Measurements from ENCODE around the gene ASAH2. TPM values are rescaled to one million over a fixed set of nuclear protein-coding genes. Genes with fewer than 3 reads are reported as not detected.

ASAH2 gene
- polyA plus RNA-seq, 1 donor from 2014 or later: 4.3 TPM

DNA sequence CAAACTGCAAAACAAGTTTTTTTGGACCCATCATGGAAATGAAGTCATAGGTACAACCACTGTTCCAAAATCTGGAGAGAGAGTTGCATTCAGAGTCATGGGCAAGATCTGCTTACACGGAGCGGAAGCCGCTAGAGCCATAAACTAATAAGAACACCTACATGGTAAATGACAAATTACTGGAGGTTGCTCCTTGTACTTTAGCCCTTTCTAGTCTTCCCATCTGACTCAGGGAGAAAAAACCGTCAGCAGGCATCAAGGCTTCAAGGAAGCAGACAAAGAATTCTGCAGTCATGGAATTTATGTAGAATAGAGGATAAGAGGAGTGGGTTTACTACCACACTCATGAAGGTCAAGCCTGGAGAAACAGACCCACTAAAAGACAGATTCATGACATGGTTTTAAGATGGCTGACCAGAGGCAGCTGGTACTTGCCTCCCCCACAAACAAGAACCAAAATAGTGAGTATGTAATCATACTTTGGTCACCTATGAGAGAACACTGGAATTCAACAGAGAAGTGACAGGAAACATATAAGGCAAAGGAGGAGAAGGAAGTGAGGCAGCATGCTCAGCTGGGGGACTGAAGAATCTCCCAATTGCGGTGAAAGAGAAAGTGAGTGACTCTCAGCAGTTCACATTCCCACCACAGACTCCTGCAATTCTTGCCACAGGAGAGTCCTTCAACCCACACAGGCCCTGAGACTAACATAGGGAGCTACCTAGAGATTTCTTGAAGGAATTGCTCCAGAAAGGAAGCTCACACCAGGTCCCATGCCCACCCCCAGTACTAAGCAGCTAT lies 42.4 kb upstream of the ASAH2 start:
- Histone ChIP-seq H3K27me3 (ENCODE audit: insufficient read depth, low read depth, low read length) (no peaks in the 10 kb centered on the region), H3K79me2 (replicated peaks; ENCODE audit: insufficient read depth, low read length) (no peaks in the 10 kb centered on the region), H2AFZ (ENCODE audit: low read depth, low read length) (no peak overlapping the region), H3K4me3 (ENCODE audit: low read length) (no peak overlapping the region), H4K20me1 (ENCODE audit: insufficient read depth) (no peaks in the 10 kb centered on the region), H3K9me3 (ENCODE audit: low read length) (no peaks in the 10 kb centered on the region), H3K36me3 (ENCODE audit: insufficient read depth, low read length) (no peaks in the 10 kb centered on the region), H3K27ac (ENCODE audit: low read length) (no peak overlapping the region), H3K4me2 (ENCODE audit: low read length) (no peak overlapping the region), H3K9me2 (ENCODE audit: insufficient read depth, low read length) (no peaks in the 10 kb centered on the region), H3F3A (ENCODE audit: insufficient read depth, low read length, poor library complexity, severe bottlenecking) (no peaks in the 10 kb centered on the region), H3K9ac (ENCODE audit: low read length) (no peak overlapping the region)
- TF ChIP-seq EP300 (conservative IDR thresholded peaks at IDR 0.05; ENCODE audit: poor library complexity, severe bottlenecking) (no peak), TAF1 (IDR thresholded peaks at IDR 0.05; ENCODE audit: low read depth) (no peak), MXI1 (conservative IDR thresholded peaks at IDR 0.05; ENCODE audit: poor library complexity, severe bottlenecking) (no peak), EZH2 (IDR thresholded peaks at IDR 0.05; ENCODE audit: borderline replicate concordance, insufficient read depth, low read length, poor library complexity, severe bottlenecking) (no peak)
- TF ChIP-seq, protein P1, sequence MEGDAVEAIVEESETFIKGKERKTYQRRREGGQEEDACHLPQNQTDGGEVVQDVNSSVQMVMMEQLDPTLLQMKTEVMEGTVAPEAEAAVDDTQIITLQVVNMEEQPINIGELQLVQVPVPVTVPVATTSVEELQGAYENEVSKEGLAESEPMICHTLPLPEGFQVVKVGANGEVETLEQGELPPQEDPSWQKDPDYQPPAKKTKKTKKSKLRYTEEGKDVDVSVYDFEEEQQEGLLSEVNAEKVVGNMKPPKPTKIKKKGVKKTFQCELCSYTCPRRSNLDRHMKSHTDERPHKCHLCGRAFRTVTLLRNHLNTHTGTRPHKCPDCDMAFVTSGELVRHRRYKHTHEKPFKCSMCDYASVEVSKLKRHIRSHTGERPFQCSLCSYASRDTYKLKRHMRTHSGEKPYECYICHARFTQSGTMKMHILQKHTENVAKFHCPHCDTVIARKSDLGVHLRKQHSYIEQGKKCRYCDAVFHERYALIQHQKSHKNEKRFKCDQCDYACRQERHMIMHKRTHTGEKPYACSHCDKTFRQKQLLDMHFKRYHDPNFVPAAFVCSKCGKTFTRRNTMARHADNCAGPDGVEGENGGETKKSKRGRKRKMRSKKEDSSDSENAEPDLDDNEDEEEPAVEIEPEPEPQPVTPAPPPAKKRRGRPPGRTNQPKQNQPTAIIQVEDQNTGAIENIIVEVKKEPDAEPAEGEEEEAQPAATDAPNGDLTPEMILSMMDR (IDR thresholded peaks at IDR 0.05; ENCODE audit: poor library complexity, severe bottlenecking): no peak
- TF ChIP-seq, protein P2, sequence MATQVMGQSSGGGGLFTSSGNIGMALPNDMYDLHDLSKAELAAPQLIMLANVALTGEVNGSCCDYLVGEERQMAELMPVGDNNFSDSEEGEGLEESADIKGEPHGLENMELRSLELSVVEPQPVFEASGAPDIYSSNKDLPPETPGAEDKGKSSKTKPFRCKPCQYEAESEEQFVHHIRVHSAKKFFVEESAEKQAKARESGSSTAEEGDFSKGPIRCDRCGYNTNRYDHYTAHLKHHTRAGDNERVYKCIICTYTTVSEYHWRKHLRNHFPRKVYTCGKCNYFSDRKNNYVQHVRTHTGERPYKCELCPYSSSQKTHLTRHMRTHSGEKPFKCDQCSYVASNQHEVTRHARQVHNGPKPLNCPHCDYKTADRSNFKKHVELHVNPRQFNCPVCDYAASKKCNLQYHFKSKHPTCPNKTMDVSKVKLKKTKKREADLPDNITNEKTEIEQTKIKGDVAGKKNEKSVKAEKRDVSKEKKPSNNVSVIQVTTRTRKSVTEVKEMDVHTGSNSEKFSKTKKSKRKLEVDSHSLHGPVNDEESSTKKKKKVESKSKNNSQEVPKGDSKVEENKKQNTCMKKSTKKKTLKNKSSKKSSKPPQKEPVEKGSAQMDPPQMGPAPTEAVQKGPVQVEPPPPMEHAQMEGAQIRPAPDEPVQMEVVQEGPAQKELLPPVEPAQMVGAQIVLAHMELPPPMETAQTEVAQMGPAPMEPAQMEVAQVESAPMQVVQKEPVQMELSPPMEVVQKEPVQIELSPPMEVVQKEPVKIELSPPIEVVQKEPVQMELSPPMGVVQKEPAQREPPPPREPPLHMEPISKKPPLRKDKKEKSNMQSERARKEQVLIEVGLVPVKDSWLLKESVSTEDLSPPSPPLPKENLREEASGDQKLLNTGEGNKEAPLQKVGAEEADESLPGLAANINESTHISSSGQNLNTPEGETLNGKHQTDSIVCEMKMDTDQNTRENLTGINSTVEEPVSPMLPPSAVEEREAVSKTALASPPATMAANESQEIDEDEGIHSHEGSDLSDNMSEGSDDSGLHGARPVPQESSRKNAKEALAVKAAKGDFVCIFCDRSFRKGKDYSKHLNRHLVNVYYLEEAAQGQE (IDR thresholded peaks at IDR 0.05; ENCODE audit: borderline replicate concordance): no peak

DNA sequence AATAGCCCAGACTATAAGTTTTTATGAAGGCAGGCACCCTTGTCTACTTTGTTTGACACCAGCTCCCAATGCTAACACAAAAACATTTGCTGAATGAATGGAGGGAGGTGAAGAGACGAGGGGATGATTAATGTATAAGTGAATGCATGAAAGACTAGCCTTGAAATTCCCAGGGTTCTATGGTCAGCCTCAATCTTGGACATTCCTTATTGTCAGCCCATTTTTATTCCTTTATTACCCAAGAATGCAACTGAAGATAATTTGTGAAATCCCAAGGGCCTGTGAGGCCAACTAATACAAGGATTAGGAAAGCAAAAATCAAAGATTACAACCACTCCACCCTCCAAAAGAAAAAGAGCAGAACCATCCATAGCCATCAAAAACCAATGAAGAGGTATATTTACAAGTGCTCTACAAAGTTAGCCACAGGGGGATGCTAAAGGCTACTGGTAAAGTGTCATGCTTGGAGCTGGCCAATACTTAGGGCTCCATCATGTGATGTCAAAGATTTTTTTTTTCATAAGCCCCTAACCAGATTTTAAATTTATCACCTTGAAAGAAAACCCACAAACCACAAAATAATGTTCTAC lies 40.0 kb upstream of the ASAH2 start:
- Histone ChIP-seq H3K9ac (ENCODE audit: low read length) (no peak overlapping the region), H3K9me2 (ENCODE audit: insufficient read depth, low read length) (no peaks in the 10 kb centered on the region), H3K4me2 (ENCODE audit: low read length) (no peak overlapping the region), H3K27me3 (ENCODE audit: insufficient read depth, low read depth, low read length) (no peaks in the 10 kb centered on the region), H4K20me1 (ENCODE audit: insufficient read depth) (no peaks in the 10 kb centered on the region), H3K4me3 (ENCODE audit: low read length) (no peak overlapping the region), H3F3A (ENCODE audit: insufficient read depth, low read length, poor library complexity, severe bottlenecking) (no peaks in the 10 kb centered on the region), H2AFZ (ENCODE audit: low read depth, low read length) (no peak overlapping the region), H3K27ac (ENCODE audit: low read length) (no peak overlapping the region), H3K79me2 (replicated peaks; ENCODE audit: insufficient read depth, low read length) (no peaks in the 10 kb centered on the region), H3K9me3 (ENCODE audit: low read length) (no peaks in the 10 kb centered on the region), H3K36me3 (ENCODE audit: insufficient read depth, low read length) (no peaks in the 10 kb centered on the region)
- TF ChIP-seq MXI1 (conservative IDR thresholded peaks at IDR 0.05; ENCODE audit: poor library complexity, severe bottlenecking): no peak
- TF ChIP-seq, protein P2 (IDR thresholded peaks at IDR 0.05; ENCODE audit: borderline replicate concordance): no peak
- TF ChIP-seq EP300 (conservative IDR thresholded peaks at IDR 0.05; ENCODE audit: poor library complexity, severe bottlenecking): no peak
- TF ChIP-seq, protein P1 (IDR thresholded peaks at IDR 0.05; ENCODE audit: poor library complexity, severe bottlenecking): no peak
- TF ChIP-seq SMC3 (conservative IDR thresholded peaks at IDR 0.05; ENCODE audit: poor library complexity): no peak
- no peak for TF ChIP-seq RAD21 (conservative IDR thresholded peaks at IDR 0.05)
- no peak for TF ChIP-seq POLR2AphosphoS5 (IDR thresholded peaks at IDR 0.05)
- TF ChIP-seq TAF1 (IDR thresholded peaks at IDR 0.05; ENCODE audit: low read depth): no peak
- no peak for TF ChIP-seq EZH2 (IDR thresholded peaks at IDR 0.05; ENCODE audit: borderline replicate concordance, insufficient read depth, low read length, poor library complexity, severe bottlenecking)

Measured in neural cell (in vitro differentiated cells).